RWPE2 (cell line): ENCODE data around the gene OR6Q1.

ENCODE experiments used
- ATAC-seq: fragments of 200-7000 bp; cut with Tn5 transposase; 3 replicates; pipeline ENCODE4 v1.9.1; 2021; ENCODE audit warnings: low read depth
- DNase-seq: peaks from one replicate; pipeline ENCODE4 v3.0.0-alpha.2; 2020; ENCODE audit warnings: low spot score
- H3K27ac ChIP-seq: fragments of 450-650 bp; 2 replicates; pipeline ENCODE4 v1.5.1; 2017; ENCODE audit warnings: mild to moderate bottlenecking; ENCODE audit not compliant: poor library complexity, severe bottlenecking
- H3K27me3 ChIP-seq: fragments of 250-450 bp; sonication (Bioruptor Pico); 2 replicates; pipeline ENCODE4 v1.5.1; 2021; ENCODE audit warnings: mild to moderate bottlenecking, moderate library complexity; ENCODE audit not compliant: insufficient read depth, poor library complexity, severe bottlenecking
- H3K36me3 ChIP-seq: fragments of 250-450 bp; sonication (Bioruptor Pico); 2 replicates; pipeline ENCODE4 v1.5.1; 2020; ENCODE audit warnings: low read depth, mild to moderate bottlenecking, moderate library complexity
- H3K4me1 ChIP-seq: fragments of 250-450 bp; sonication (Bioruptor Pico); 2 replicates; pipeline ENCODE4 v1.5.1; 2021; ENCODE audit warnings: mild to moderate bottlenecking, moderate library complexity; ENCODE audit not compliant: insufficient read depth, poor library complexity, severe bottlenecking
- H3K4me3 ChIP-seq: fragments of 250-450 bp; sonication (Bioruptor Pico); 2 replicates; pipeline ENCODE4 v1.5.1; 2021; ENCODE audit warnings: mild to moderate bottlenecking, moderate library complexity; ENCODE audit not compliant: severe bottlenecking
- H3K9me3 ChIP-seq: fragments of 250-450 bp; sonication (Bioruptor Pico); 2 replicates; pipeline ENCODE4 v1.5.1; 2021; ENCODE audit warnings: mild to moderate bottlenecking, moderate library complexity; ENCODE audit not compliant: severe bottlenecking
- CTCF ChIP-seq: fragments of 450-650 bp; IDR thresholded peaks from one replicate; pipeline ENCODE4 v1.5.1; 2017; ENCODE audit warnings: mild to moderate bottlenecking, moderate library complexity; ENCODE audit not compliant: poor library complexity, severe bottlenecking

The OR6Q1 gene

GRCh38 chr11:58034471-58034870 lies 3.7 kb downstream of the OR6Q1 start:
- Histone ChIP-seq H3K36me3 (no peaks in the 10 kb centered on the region), H3K4me1 (no peaks in the 10 kb centered on the region), H3K4me3 (no peak overlapping the region), H3K9me3 (no peaks in the 10 kb centered on the region), H3K27ac (no peak overlapping the region), H3K27me3 (no peaks in the 10 kb centered on the region)
- DNase-seq (no peak), ATAC-seq (no peak)
- no peak for TF ChIP-seq CTCF

- Histone ChIP-seq H3K4me1 (no peaks in the 10 kb centered on the region), H3K36me3 (no peaks in the 10 kb centered on the region), H3K9me3 (no peaks in the 10 kb centered on the region), H3K27me3 (no peaks in the 10 kb centered on the region), H3K27ac (no peak overlapping the region), H3K4me3 (no peak overlapping the region)
- no peak for DNase-seq
- TF ChIP-seq CTCF, result no peak
- no peak for ATAC-seq
Measured at GRCh38 chr11:58039589-58039988, 8.8 kb downstream of the OR6Q1 start.

- no peak for DNase-seq
- Histone ChIP-seq H3K4me1 (no peaks in the 10 kb centered on the region), H3K27ac (no peak overlapping the region), H3K9me3 (no peaks in the 10 kb centered on the region), H3K4me3 (no peak overlapping the region), H3K36me3 (no peaks in the 10 kb centered on the region), H3K27me3 (no peaks in the 10 kb centered on the region)
- no peak for TF ChIP-seq CTCF
- ATAC-seq, result no peak
Measured at GRCh38 chr11:58043379-58043778, 12.6 kb downstream of the OR6Q1 start.

GRCh38 chr11:58046231-58046630 lies 15.5 kb downstream of the OR6Q1 start:
- H3K9me3 ChIP-seq, result no peaks in the 10 kb centered on the region
- no peak overlapping the region for H3K4me3 ChIP-seq
- TF ChIP-seq CTCF, result no peak
- H3K4me1 ChIP-seq, result no peaks in the 10 kb centered on the region
- H3K27ac ChIP-seq, result no peak overlapping the region
- no peaks in the 10 kb centered on the region for H3K36me3 ChIP-seq
- no peak for ATAC-seq
- no peak for DNase-seq
- no peaks in the 10 kb centered on the region for H3K27me3 ChIP-seq

- no peak for TF ChIP-seq CTCF
- no peaks in the 10 kb centered on the region for H3K4me1 ChIP-seq
- no peak for ATAC-seq
- no peaks in the 10 kb centered on the region for H3K27me3 ChIP-seq
- no peak overlapping the region for H3K27ac ChIP-seq
- H3K36me3 ChIP-seq, result no peaks in the 10 kb centered on the region
- no peak for DNase-seq
- no peak overlapping the region for H3K4me3 ChIP-seq
- H3K9me3 ChIP-seq, result no peaks in the 10 kb centered on the region
Measured at GRCh38 chr11:58047818-58048217, 17.1 kb downstream of the OR6Q1 start.
